Adrenal gland (tissue), 12 donors: ENCODE results near the gene RELN. TPM values are rescaled to one million over a fixed set of nuclear protein-coding genes. Genes with fewer than 3 reads are reported as not detected.
"Not testable (repeated sequence)": the region's sequence is repeated elsewhere in the genome, so short reads cannot be mapped to it uniquely, and the experiment has no call there.

ENCODE experiments used
- DNase-seq, 7 donors: peaks; one replicate each; pipeline ENCODE4 v3.0.0-alpha.2; 2019 to 2020
- H3K27ac ChIP-seq, 5 donors: fragments of 200-600 bp; sonication (generic) in 4 of 5; 1 replicate in 3 of 5; 2 replicates in 2 of 5; pipeline versions ENCODE4 v1.5.1 to v1.8.0; 2016 to 2020; ENCODE audit warnings: mild to moderate bottlenecking in 1 of 5
- H3K27me3 ChIP-seq: fragments of 200-600 bp; 2 replicates; pipeline ENCODE4 v1.8.0; 2021
- H3K36me3 ChIP-seq, 2 donors: fragments of 200-600 bp; replicated peaks in 1 of 2; 1 replicate in 1 of 2; 2 replicates in 1 of 2; pipeline versions ENCODE4 v1.5.1 to v1.8.0; 2018 to 2022
- H3K4me1 ChIP-seq, 2 donors: fragments of 200-600 bp; replicated peaks in 1 of 2; 1 replicate in 1 of 2; 2 replicates in 1 of 2; pipeline versions ENCODE4 v1.5.1 to v1.8.0; 2018 to 2021
- H3K4me3 ChIP-seq, 4 donors: fragments of 200-600 bp; sonication (generic) in 3 of 4; one replicate each; pipeline ENCODE4 v1.5.1; 2016 to 2018
- H3K9me3 ChIP-seq, 3 donors: fragments of 200-600 bp; sonication (generic) in 1 of 3; replicated peaks in 1 of 3; 1 replicate in 2 of 3; 2 replicates in 1 of 3; pipeline versions ENCODE4 v1.5.1 to v1.8.0; 2016 to 2021
- CTCF ChIP-seq, 6 experiments: fragments of 450-650 bp in 4 of 6; fragments of 200-600 bp in 2 of 6; sonication (generic) in 1 of 6; IDR thresholded peaks; 1 replicate in 5 of 6; 2 replicates in 1 of 6; pipeline versions ENCODE4 v1.5.1 to v1.8.0; 2016 to 2021; ENCODE audit warnings: antibody characterized with exemption in 6 of 6, mild to moderate bottlenecking in 2 of 6, moderate library complexity in 1 of 6
- POLR2A ChIP-seq, 2 donors: fragments of 450-650 bp; IDR thresholded peaks; one replicate each; pipeline ENCODE4 v1.6.1; 2017; ENCODE audit warnings: antibody characterized with exemption in 2 of 2, mild to moderate bottlenecking in 2 of 2, moderate library complexity in 1 of 2
- WGBS, 4 donors: extraction: QIAGEN DNeasy Blood & Tissue Kit in 2 of 4; methylation state at CpG; one replicate each; pipeline versions ENCODE4 v1.1.5 to v1.1.7; 2013 to 2017; 5-methylcytosine and 5-hydroxymethylcytosine counted together
- intact Hi-C, 2 donors: fragments of 100-400 bp; cut with DNase I; formaldehyde crosslinking; loops; one replicate each; pipeline versions ENCODE4 v1.14.1 to v1.15.0; 2022 to 2023
- polyA plus RNA-seq, 3 donors: library from polyadenylated mRNA; stranded (reverse); fragments of 200-250 nt in 2 of 3; fragments of 350-450 nt in 1 of 3; fragmentation: Illumina TruSeq in 1 of 3; extraction: RNeasy Lipid Tissue Mini Kit (QIAGEN cat#74804) in 1 of 3; gene quantifications; one replicate each; pipeline ENCODE4 v1.2.3, GENCODE V29; 2013 to 2014
- total RNA-seq, 9 donors: library from RNA; depleted of rRNA in 4 of 9; stranded (reverse); fragments of >200 nt in 4 of 9; fragments of 120-200 nt in 1 of 9; fragmentation: NEBNext Ultra II Directional in 1 of 9; extraction: Animal tissue kit (Norgen Biotek cat#: 25700) in 1 of 9; gene quantifications; one replicate each; pipeline versions ENCODE4 v1.1.0 to v1.2.4, GENCODE V29; 2013 to 2023
- donor health status: healthy with polysubstance abuse.
- donor health status: Bipolar disorder and iron deficiency.
- donor health status: DM: yes; HTN: yes; CAD: no.
- donor health status: DM: no; HTN: no; CAD: no.
- donor health status: DM: no; HTN: no; CAD: no.
- donor health status: DM: yes; HTN: yes; CAD: no.

RELN gene
- total and polyA plus RNA-seq, 12 donors = 0.88 to 7.9 (median 2.3) TPM

DNA sequence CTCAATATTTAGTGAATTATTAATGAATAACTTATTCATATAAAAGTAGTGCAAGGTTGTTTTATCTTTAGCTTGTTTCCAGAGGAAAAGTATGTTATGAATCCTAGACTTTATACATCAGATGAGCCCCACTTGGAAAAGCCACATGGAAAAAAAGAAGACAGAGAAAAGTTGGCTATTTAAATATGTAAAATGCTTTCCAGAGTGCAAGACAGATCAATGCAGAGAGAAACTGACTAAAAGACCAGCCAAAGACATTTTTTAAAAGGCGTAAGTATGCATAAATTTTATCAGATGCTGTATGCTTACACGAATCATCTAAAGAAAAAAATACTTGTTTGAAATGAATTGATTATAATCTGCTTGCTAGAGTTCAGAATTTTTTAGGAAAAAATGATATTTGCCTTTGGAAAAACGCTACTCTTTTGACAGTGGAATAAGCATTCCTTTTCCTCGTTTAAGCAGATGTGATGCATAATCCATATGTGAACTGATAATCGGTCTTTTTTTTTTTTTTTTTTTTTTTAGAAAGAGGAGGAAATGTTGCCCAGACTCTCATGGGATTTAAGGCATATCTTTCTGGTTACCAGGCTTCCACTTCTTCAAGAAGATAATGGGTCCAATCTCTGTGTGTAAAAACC is 70.7 kb downstream of the RELN start:
- Histone ChIP-seq H3K27me3 (no peaks in the 10 kb centered on the region), H3K4me1 (no peaks in the 10 kb centered on the region), H3K27ac (no peak overlapping the region), H3K4me3 (no peak overlapping the region), H3K36me3 (no peaks in the 10 kb centered on the region), H3K9me3 (no peaks in the 10 kb centered on the region)
- TF ChIP-seq CTCF (IDR thresholded peaks at IDR 0.05) = no peak
- TF ChIP-seq POLR2A (IDR thresholded peaks at IDR 0.05) = no peak
- WGBS, 4 donors = 64 to 72% (median 70%) methylated on average over 5 of the region's 5 CpGs
- intact Hi-C loops = no loop called here
- no peak for DNase-seq

- Histone ChIP-seq H3K36me3 (no peaks in the 10 kb centered on the region), H3K27ac (no peak overlapping the region), H3K4me3 (no peak overlapping the region), H3K9me3 (no peaks in the 10 kb centered on the region), H3K4me1 (no peaks in the 10 kb centered on the region), H3K27me3 (no peaks in the 10 kb centered on the region)
- WGBS, 4 donors = 50 to 84% (median 55%) methylated on average over 1 of the region's 1 CpG
- TF ChIP-seq POLR2A (IDR thresholded peaks at IDR 0.05) = no peak
- TF ChIP-seq CTCF (IDR thresholded peaks at IDR 0.05) = no peak
- intact Hi-C loops = no loop called here
- no peak for DNase-seq
These were observed 73.6 kb downstream of the RELN start for GRCh38 chr7:103915680-103916357.

- Histone ChIP-seq H3K4me1 (no peaks in the 10 kb centered on the region), H3K27me3 (no peaks in the 10 kb centered on the region), H3K9me3 (no peaks in the 10 kb centered on the region), H3K4me3 (no peak overlapping the region), H3K36me3 (no peaks in the 10 kb centered on the region), H3K27ac (no peak overlapping the region)
- TF ChIP-seq POLR2A (IDR thresholded peaks at IDR 0.05) (no peak), CTCF (IDR thresholded peaks at IDR 0.05) (no peak)
- intact Hi-C loops = no loop called here
- 65 to 72% (median 71%) methylated on average over 6 of the region's 6 CpGs for WGBS, 4 donors
- DNase-seq = no peak
These were observed 75.1 kb downstream of the RELN start for GRCh38 chr7:103914147-103914899.

GRCh38 chr7:103912891-103913605 is 76.4 kb downstream of the RELN start:
- intact Hi-C loops = no loop called here
- H3K9me3 ChIP-seq = no peaks in the 10 kb centered on the region
- no peak for DNase-seq
- no peaks in the 10 kb centered on the region for H3K4me1 ChIP-seq
- WGBS, 4 donors = 32 to 51% (median 35%) methylated on average over 1 of the region's 1 CpG
- H3K4me3 ChIP-seq = no peak overlapping the region
- H3K36me3 ChIP-seq = no peaks in the 10 kb centered on the region
- no peaks in the 10 kb centered on the region for H3K27me3 ChIP-seq
- TF ChIP-seq POLR2A (IDR thresholded peaks at IDR 0.05) (no peak), CTCF (IDR thresholded peaks at IDR 0.05) (no peak)
- H3K27ac ChIP-seq = no peak overlapping the region

DNA sequence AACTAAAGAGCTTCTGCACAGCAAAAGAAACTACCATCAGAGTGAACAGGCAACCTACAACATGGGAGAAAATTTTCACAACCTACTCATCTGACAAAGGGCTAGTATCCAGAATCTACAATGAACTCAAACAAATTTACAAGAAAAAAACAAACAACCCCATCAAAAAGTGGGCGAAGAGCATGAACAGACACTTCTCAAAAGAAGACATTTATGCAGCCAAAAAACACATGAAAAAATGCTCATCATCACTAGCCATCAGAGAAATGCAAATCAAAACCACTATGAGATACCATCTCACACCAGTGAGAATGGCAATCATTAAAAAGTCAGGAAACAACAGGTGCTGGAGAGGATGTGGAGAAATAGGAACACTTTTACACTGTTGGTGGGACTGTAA is 78.4 kb downstream of the RELN start:
- intact Hi-C loops, H3K9me3 ChIP-seq: not testable (repeated sequence)
- 87 to 100% (median 97%) methylated on average over 1 of the region's 1 CpG for WGBS, 4 donors

More for the DNA sequence above, 78.4 kb downstream of the RELN start:
- not testable (repeated sequence) for H3K4me1 ChIP-seq, H3K36me3 ChIP-seq, H3K4me3 ChIP-seq, H3K27ac ChIP-seq, H3K27me3 ChIP-seq, DNase-seq
